ENCODE measurements around the gene LCP2.

DNA sequence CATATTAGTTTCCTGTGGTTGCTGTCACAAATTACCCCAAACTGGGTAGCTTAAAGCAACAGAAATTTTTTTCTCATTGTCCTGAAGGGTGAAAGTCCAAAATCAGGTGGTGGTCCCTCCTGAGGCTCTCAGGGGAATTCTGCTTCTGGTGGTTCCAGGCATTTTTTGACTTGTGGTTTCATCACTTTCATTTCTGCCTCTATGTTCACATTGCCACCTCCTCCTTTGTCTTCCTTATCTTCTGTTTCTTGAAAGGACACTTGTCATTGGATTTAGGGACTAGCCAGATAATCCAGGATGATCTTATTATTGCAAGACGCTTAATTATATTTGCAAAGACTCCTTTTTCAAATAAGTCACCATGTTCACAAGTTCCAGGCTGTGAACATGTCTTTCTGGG, 48.4 kb upstream of the LCP2 start:
- TF ChIP-seq, protein P1, sequence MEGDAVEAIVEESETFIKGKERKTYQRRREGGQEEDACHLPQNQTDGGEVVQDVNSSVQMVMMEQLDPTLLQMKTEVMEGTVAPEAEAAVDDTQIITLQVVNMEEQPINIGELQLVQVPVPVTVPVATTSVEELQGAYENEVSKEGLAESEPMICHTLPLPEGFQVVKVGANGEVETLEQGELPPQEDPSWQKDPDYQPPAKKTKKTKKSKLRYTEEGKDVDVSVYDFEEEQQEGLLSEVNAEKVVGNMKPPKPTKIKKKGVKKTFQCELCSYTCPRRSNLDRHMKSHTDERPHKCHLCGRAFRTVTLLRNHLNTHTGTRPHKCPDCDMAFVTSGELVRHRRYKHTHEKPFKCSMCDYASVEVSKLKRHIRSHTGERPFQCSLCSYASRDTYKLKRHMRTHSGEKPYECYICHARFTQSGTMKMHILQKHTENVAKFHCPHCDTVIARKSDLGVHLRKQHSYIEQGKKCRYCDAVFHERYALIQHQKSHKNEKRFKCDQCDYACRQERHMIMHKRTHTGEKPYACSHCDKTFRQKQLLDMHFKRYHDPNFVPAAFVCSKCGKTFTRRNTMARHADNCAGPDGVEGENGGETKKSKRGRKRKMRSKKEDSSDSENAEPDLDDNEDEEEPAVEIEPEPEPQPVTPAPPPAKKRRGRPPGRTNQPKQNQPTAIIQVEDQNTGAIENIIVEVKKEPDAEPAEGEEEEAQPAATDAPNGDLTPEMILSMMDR (IDR thresholded peaks at IDR 0.05; ENCODE audit: low read depth, low read length) = no peak
- TF ChIP-seq POLR2A (IDR thresholded peaks at IDR 0.05; ENCODE audit: extremely low read depth, insufficient read length) (no peak), MYC (IDR thresholded peaks at IDR 0.05; ENCODE audit: low read depth, low read length) (no peak)

All from NB4 (cell line).